OCI-LY7 (cell line): ENCODE measurements around the gene GALNT2. TPM values are rescaled to one million over a fixed set of nuclear protein-coding genes. Genes with fewer than 3 reads are reported as not detected.

Source experiments
- BruUV-seq: library from RNA; stranded (reverse); fragments of 400-500 nt; replicated peaks from 2 replicates; lab custom pipeline; 2021; lab: Mats Ljungman, UMichigan
- CTCF ChIA-PET: fragments of 300-600 bp; sonication (Branson Sonifier 250); formaldehyde crosslinking; loops from one replicate; lab custom pipeline; 2022; ENCODE audit warnings: antibody characterized with exemption; ENCODE audit not compliant: unreplicated experiment; lab: Charles Lee
- POLR2A ChIA-PET: fragments of 300-600 bp; sonication (Branson Sonifier 250); formaldehyde crosslinking; loops from one replicate; lab custom pipeline; 2022; ENCODE audit warnings: antibody characterized with exemption; lab: Charles Lee
- DNase-seq: peaks from one replicate; pipeline ENCODE4 v3.0.0-alpha.2; 2015; ENCODE audit warnings: low spot score
- H2AFZ ChIP-seq: fragments of 200-600 bp; sonication (generic), shearing (Covaris generic); 2 replicates; pipeline ENCODE4 v1.6.1; 2014; ENCODE audit warnings: mild to moderate bottlenecking, antibody characterized with exemption, low read length, moderate library complexity
- H3K27ac ChIP-seq: fragments of 200-600 bp; sonication (generic); 2 replicates; pipeline ENCODE4 v1.5.1; 2014; ENCODE audit warnings: mixed run types, low read depth, mild to moderate bottlenecking, moderate library complexity, low read length, inconsistent platforms; ENCODE audit not compliant: poor library complexity, severe bottlenecking
- H3K36me3 ChIP-seq: fragments of 200-600 bp; sonication (generic); 2 replicates; pipeline ENCODE4 v1.6.1; 2014; ENCODE audit warnings: mild to moderate bottlenecking, antibody characterized with exemption, low read length, moderate library complexity, mixed read lengths; ENCODE audit not compliant: insufficient read depth
- H3K4me1 ChIP-seq: fragments of 200-600 bp; sonication (generic); 2 replicates; pipeline ENCODE4 v1.5.1; 2014; ENCODE audit warnings: mild to moderate bottlenecking, low read length; ENCODE audit not compliant: insufficient read depth, poor library complexity, severe bottlenecking
- H3K4me2 ChIP-seq: fragments of 200-600 bp; sonication (generic); 2 replicates; pipeline ENCODE4 v1.6.1; 2014; ENCODE audit warnings: mild to moderate bottlenecking, low read length
- H3K4me3 ChIP-seq: fragments of 200-600 bp; sonication (generic); 2 replicates; pipeline ENCODE4 v1.5.1; 2014; ENCODE audit warnings: mild to moderate bottlenecking, low read depth, low read length; ENCODE audit not compliant: poor library complexity, severe bottlenecking
- H3K79me2 ChIP-seq: fragments of 200-600 bp; sonication (generic); 2 replicates; pipeline ENCODE4 v1.6.1; 2016; ENCODE audit warnings: low read depth, mild to moderate bottlenecking, low read length, moderate library complexity, mixed read lengths; ENCODE audit not compliant: insufficient read depth
- H3K9me2 ChIP-seq: fragments of 200-600 bp; sonication (generic); 2 replicates; pipeline ENCODE4 v1.6.1; 2016; ENCODE audit warnings: mild to moderate bottlenecking, low read length, mixed read lengths; ENCODE audit not compliant: insufficient read depth
- H3K9me3 ChIP-seq: fragments of 200-600 bp; sonication (generic); 2 replicates; pipeline ENCODE4 v1.6.1; 2014; ENCODE audit warnings: mild to moderate bottlenecking, mixed run types, low read length, mixed read lengths
- H4K20me1 ChIP-seq: fragments of 200-600 bp; sonication (generic); 2 replicates; pipeline ENCODE4 v1.6.1; 2014; ENCODE audit warnings: mild to moderate bottlenecking, antibody characterized with exemption, low read length, moderate library complexity, mixed read lengths; ENCODE audit not compliant: insufficient read depth
- CTCF ChIP-seq: fragments of 200-600 bp; sonication (generic); conservative IDR thresholded peaks from 2 replicates; pipeline ENCODE4 v1.5.1; 2014; ENCODE audit warnings: mild to moderate bottlenecking, antibody characterized with exemption, low read length, moderate library complexity, mixed read lengths
- EZH2phosphoT487 ChIP-seq: fragments of 200-600 bp; sonication (generic); IDR thresholded peaks from 2 replicates; pipeline ENCODE4 v1.6.1; 2018; ENCODE audit warnings: low read depth, borderline replicate concordance, mild to moderate bottlenecking, mixed run types, antibody characterized with exemption, low read length, moderate library complexity, mixed read lengths
- intact Hi-C: fragments of 100-400 bp; cut with micrococcal nuclease; formaldehyde crosslinking; loops from one replicate; pipeline ENCODE4 v1.10.0; 2022; ENCODE audit not compliant: unreplicated experiment
- total RNA-seq, 2 experiments: library from RNA; depleted of rRNA in 1 of 2; stranded (reverse); fragments of >200 nt in 1 of 2; shearing (Covaris generic) in 1 of 2; gene quantifications; 2 replicates each; pipeline ENCODE4 v1.2.3, GENCODE V29; 2014 to 2022

Gene GALNT2
- total RNA-seq, 2 experiments from 2014 or later = 29.9 to 67.3 TPM

- Histone ChIP-seq H4K20me1 (no peaks in the 10 kb centered on the region), H3K79me2 (no peaks in the 10 kb centered on the region), H3K27ac (no peak overlapping the region), H3K9me3 (no peaks in the 10 kb centered on the region), H3K9me2 (no peaks in the 10 kb centered on the region), H3K4me1 (no peaks in the 10 kb centered on the region), H3K4me3 (no peak overlapping the region), H3K36me3 (no peaks in the 10 kb centered on the region), H2AFZ (no peak overlapping the region), H3K4me2 (no peak overlapping the region)
- POLR2A ChIA-PET = no interaction called here
- intact Hi-C loops = no loop called here
- TF ChIP-seq CTCF = no peak
- TF ChIP-seq EZH2phosphoT487 = no peak
- DNase-seq = no peak
- BruUV-seq = no TSS peak
- CTCF ChIA-PET = no interaction called here
These were observed 254.8 kb downstream of the GALNT2 start for GRCh38 chr1:230321741-230322420.

- TF ChIP-seq EZH2phosphoT487 = no peak
- TF ChIP-seq CTCF = no peak
- no TSS peak for BruUV-seq
- no peak overlapping the region for H3K27ac ChIP-seq
- no peak overlapping the region for H3K4me2 ChIP-seq
- H3K4me3 ChIP-seq = no peak overlapping the region
- POLR2A ChIA-PET = no interaction called here
- no peaks in the 10 kb centered on the region for H3K4me1 ChIP-seq
- DNase-seq = no peak
- intact Hi-C loops = no loop called here
- CTCF ChIA-PET = no interaction called here
- H3K36me3 ChIP-seq = no peaks in the 10 kb centered on the region
- no peaks in the 10 kb centered on the region for H3K9me2 ChIP-seq
- no peaks in the 10 kb centered on the region for H3K9me3 ChIP-seq
- H4K20me1 ChIP-seq = no peaks in the 10 kb centered on the region
- H2AFZ ChIP-seq = no peak overlapping the region
- H3K79me2 ChIP-seq = no peaks in the 10 kb centered on the region
These were observed 255.4 kb downstream of the GALNT2 start for GRCh38 chr1:230322421-230322756.

- no peaks in the 10 kb centered on the region for H3K9me2 ChIP-seq
- H4K20me1 ChIP-seq = no peaks in the 10 kb centered on the region
- no peaks in the 10 kb centered on the region for H3K79me2 ChIP-seq
- H3K36me3 ChIP-seq = no peaks in the 10 kb centered on the region
- no peak overlapping the region for H3K4me2 ChIP-seq
- no peak for DNase-seq
- no peak overlapping the region for H2AFZ ChIP-seq
- H3K4me3 ChIP-seq = no peak overlapping the region
- no peaks in the 10 kb centered on the region for H3K9me3 ChIP-seq
- CTCF ChIA-PET = no interaction called here
- intact Hi-C loops = no loop called here
- no peaks in the 10 kb centered on the region for H3K4me1 ChIP-seq
- POLR2A ChIA-PET = no interaction called here
- no peak overlapping the region for H3K27ac ChIP-seq
- no TSS peak for BruUV-seq
- TF ChIP-seq CTCF (no peak), EZH2phosphoT487 (no peak)
These were observed 256.0 kb downstream of the GALNT2 start for GRCh38 chr1:230322967-230323547.
